ENCODE results near the gene LRRC75A. TPM values are rescaled to one million over a fixed set of nuclear protein-coding genes. Genes with fewer than 3 reads are reported as not detected.
A peak's percentile ranks its signal among the peaks of the same experiment; 100 is the strongest.

The LRRC75A gene
- total RNA-seq, 2 donors from 2014 or later: 3.2 to 5.0 TPM

DNA sequence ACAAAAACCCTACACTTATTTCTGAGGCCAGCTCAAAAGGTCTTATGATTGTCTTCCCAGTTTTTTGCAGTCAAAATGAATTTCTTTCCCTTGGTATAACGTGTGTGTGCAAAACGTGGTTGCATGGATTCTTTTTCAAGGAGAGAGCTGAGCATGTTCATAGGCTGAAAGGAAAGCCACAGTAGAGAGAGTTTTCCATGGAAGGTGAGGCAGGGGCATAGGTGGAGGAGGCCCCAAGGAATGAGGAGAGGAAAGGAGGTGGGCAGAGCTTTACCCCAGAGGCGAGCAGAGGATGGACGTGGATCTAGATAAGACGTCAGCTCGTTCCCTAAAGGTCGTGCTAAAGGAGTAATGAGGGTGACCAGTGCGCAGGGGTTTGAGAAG is 53.8 kb downstream of the LRRC75A start:
- Mint-ChIP-seq H3K27ac (peak overlapping the region; percentile 93), H3K9me3 (no peaks in the 10 kb centered on the region), H3K4me1 (peaks cover 49% of the 10 kb centered on the region), H3K27me3 (ENCODE audit: insufficient read depth) (no peaks in the 10 kb centered on the region), H3K4me3 (peak overlapping the region; percentile 97), H3K36me3 (ENCODE audit: low read depth) (peaks cover 40% of the 10 kb centered on the region)
- no peak for DNase-seq
- H3K9me3 ChIP-seq (ENCODE audit: control insufficient read depth, low read length): no peaks in the 10 kb centered on the region
- H3K27me3 ChIP-seq (ENCODE audit: control insufficient read depth, insufficient read depth, low read length, poor library complexity, severe bottlenecking): no peaks in the 10 kb centered on the region
- peaks cover 41% of the 10 kb centered on the region for H3K36me3 ChIP-seq (ENCODE audit: control insufficient read depth, insufficient read depth, low read length)
- peak overlapping the region; percentile 50 for H3K9ac ChIP-seq (ENCODE audit: extremely low read depth, low read length, poor library complexity, severe bottlenecking)
- peak overlapping the region; percentile 80 for H3K4me3 ChIP-seq (ENCODE audit: low read length)
- TF ChIP-seq, protein P1, sequence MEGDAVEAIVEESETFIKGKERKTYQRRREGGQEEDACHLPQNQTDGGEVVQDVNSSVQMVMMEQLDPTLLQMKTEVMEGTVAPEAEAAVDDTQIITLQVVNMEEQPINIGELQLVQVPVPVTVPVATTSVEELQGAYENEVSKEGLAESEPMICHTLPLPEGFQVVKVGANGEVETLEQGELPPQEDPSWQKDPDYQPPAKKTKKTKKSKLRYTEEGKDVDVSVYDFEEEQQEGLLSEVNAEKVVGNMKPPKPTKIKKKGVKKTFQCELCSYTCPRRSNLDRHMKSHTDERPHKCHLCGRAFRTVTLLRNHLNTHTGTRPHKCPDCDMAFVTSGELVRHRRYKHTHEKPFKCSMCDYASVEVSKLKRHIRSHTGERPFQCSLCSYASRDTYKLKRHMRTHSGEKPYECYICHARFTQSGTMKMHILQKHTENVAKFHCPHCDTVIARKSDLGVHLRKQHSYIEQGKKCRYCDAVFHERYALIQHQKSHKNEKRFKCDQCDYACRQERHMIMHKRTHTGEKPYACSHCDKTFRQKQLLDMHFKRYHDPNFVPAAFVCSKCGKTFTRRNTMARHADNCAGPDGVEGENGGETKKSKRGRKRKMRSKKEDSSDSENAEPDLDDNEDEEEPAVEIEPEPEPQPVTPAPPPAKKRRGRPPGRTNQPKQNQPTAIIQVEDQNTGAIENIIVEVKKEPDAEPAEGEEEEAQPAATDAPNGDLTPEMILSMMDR (conservative IDR thresholded peaks at IDR 0.05): no peak
- H3K4me1 ChIP-seq (ENCODE audit: control insufficient read depth, insufficient read depth, low read length): peaks cover 6% of the 10 kb centered on the region
- 42 to 49% methylated on average over 7 to 8 of the region's 8 CpGs for WGBS, 2 experiments (ENCODE audit: insufficient coverage in 1 of 2, insufficient read length in 1 of 2)
- peak overlapping the region; percentile 70 for H3K27ac ChIP-seq (ENCODE audit: low read depth, low read length)

DNA sequence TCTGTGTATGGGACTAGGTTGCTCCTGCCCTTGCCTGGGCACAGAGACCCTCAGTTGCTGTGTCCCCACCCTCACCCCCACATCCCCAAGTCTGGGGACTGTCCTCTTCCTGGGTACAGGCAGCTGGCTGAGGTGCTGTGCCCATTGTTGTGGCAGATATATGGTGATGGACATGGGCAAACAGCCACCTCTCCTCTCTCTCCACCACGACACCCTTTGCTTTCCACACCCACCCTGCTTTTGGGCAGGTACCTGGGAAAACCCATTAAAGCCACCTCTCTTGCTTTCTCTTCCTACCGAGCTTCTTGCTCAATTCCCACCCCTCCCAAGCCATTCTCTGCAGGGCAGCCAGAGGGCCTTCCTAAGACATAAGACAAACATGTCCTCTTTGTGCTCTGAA is 54.9 kb downstream of the LRRC75A start:
- TF ChIP-seq, protein P1 (conservative IDR thresholded peaks at IDR 0.05): peak; percentile 24
- Histone ChIP-seq H3K27ac (ENCODE audit: low read depth, low read length) (no peak overlapping the region), H3K4me1 (ENCODE audit: control insufficient read depth, insufficient read depth, low read length) (peaks cover 6% of the 10 kb centered on the region), H3K9ac (ENCODE audit: extremely low read depth, low read length, poor library complexity, severe bottlenecking) (no peak overlapping the region), H3K27me3 (ENCODE audit: control insufficient read depth, insufficient read depth, low read length, poor library complexity, severe bottlenecking) (no peaks in the 10 kb centered on the region), H3K4me3 (ENCODE audit: low read length) (no peak overlapping the region), H3K9me3 (ENCODE audit: control insufficient read depth, low read length) (no peaks in the 10 kb centered on the region), H3K36me3 (ENCODE audit: control insufficient read depth, insufficient read depth, low read length) (peaks cover 30% of the 10 kb centered on the region)
- H3K4me1 Mint-ChIP-seq: peaks cover 45% of the 10 kb centered on the region
- no peaks in the 10 kb centered on the region for H3K9me3 Mint-ChIP-seq
- H3K27me3 Mint-ChIP-seq (ENCODE audit: insufficient read depth): no peaks in the 10 kb centered on the region
- WGBS, 2 experiments (ENCODE audit: insufficient coverage in 1 of 2, insufficient read length in 1 of 2): 60 to 87% methylated on average over 1 to 2 of the region's 2 CpGs
- peaks cover 30% of the 10 kb centered on the region for H3K36me3 Mint-ChIP-seq (ENCODE audit: low read depth)
- peak overlapping the region; percentile 13 for H3K4me3 Mint-ChIP-seq
- peak; percentile 66 for DNase-seq
- peak overlapping the region; percentile 93 for H3K27ac Mint-ChIP-seq

DNA sequence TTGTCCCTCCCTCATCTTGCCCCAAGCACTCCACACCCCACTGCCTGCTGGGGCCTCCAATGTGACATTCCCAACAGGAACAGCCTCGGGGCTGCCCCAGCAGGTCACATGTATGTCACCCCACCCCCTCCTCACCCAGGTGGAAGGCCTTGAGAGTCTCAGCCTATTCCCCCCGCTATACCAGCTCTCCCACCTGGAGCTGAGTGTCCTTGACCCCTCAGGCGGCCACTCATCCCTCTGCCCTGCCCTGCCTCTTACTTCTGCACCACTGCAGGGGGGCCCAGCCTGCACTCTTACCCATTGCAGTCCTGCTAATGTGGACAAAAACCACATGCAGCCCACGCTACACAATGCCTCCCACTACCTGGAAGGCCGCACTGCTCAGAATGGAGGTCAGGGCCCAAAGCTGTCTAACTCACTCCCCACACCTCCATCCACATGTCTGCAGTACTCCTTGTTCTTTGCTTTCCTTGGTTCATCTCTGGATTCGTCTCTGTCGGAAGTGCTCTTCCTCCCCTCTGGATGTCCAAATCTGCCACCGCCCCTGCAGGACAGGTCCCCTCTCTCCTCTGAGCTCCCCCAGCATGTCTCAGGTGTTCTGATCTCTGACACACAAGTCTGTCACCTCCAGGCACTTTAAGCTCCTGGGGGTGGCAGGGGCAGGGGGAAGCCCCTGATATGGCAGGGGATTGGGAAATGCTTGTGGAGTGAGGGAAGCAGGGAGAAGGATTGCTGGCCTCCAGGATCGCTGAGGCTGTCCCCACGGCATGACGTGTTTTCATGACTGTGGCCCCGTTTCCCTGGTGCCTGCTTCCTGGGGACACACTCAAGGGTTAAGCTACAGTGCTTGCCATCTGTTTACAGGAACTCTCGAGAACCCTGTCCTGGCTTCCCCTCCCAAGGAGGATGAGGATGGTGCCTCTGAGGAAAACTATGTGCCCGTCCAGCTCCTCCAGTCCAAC is 55.8 kb downstream of the LRRC75A start:
- peak; percentile 75 for DNase-seq

More for the DNA sequence above, 55.8 kb downstream of the LRRC75A start:
- H3K27ac Mint-ChIP-seq: peak overlapping the region; percentile 87
- Histone ChIP-seq H3K9me3 (ENCODE audit: control insufficient read depth, low read length) (no peaks in the 10 kb centered on the region), H3K36me3 (ENCODE audit: control insufficient read depth, insufficient read depth, low read length) (peaks cover 21% of the 10 kb centered on the region), H3K27me3 (ENCODE audit: control insufficient read depth, insufficient read depth, low read length, poor library complexity, severe bottlenecking) (no peaks in the 10 kb centered on the region), H3K9ac (ENCODE audit: extremely low read depth, low read length, poor library complexity, severe bottlenecking) (no peak overlapping the region), H3K4me3 (ENCODE audit: low read length) (no peak overlapping the region), H3K27ac (ENCODE audit: low read depth, low read length) (no peak overlapping the region), H3K4me1 (ENCODE audit: control insufficient read depth, insufficient read depth, low read length) (peaks cover 6% of the 10 kb centered on the region)
- no peaks in the 10 kb centered on the region for H3K9me3 Mint-ChIP-seq
- H3K36me3 Mint-ChIP-seq (ENCODE audit: low read depth): peaks cover 21% of the 10 kb centered on the region
- peak overlapping the region; percentile 1 for H3K4me3 Mint-ChIP-seq
- peaks cover 39% of the 10 kb centered on the region for H3K4me1 Mint-ChIP-seq
- TF ChIP-seq, protein P1 (conservative IDR thresholded peaks at IDR 0.05): no peak
- no peaks in the 10 kb centered on the region for H3K27me3 Mint-ChIP-seq (ENCODE audit: insufficient read depth)
- WGBS, 2 experiments (ENCODE audit: insufficient coverage in 1 of 2, insufficient read length in 1 of 2): 79 to 83% methylated on average over 10 to 14 of the region's 14 CpGs

All from endodermal cell (in vitro differentiated cells).